A673 (cell line): ENCODE measurements around the gene MBIP.

Experiments
- EZH2 ChIP-seq: fragments of 200-600 bp; sonication (generic); IDR thresholded peaks from 2 replicates; pipeline ENCODE4 v1.6.1; 2017; ENCODE audit warnings: borderline replicate concordance, low read depth, mild to moderate bottlenecking, mixed read lengths, antibody characterized with exemption, low read length; ENCODE audit not compliant: poor library complexity, severe bottlenecking
- TF ChIP-seq, protein P1 (sequence below): fragments of 300-800, 200-600 bp; sonication (generic); conservative IDR thresholded peaks from 2 replicates; pipeline ENCODE4 v1.5.1; 2017; ENCODE audit warnings: low read depth, mild to moderate bottlenecking, antibody characterized with exemption, low read length, moderate library complexity, mixed read lengths

DNA sequence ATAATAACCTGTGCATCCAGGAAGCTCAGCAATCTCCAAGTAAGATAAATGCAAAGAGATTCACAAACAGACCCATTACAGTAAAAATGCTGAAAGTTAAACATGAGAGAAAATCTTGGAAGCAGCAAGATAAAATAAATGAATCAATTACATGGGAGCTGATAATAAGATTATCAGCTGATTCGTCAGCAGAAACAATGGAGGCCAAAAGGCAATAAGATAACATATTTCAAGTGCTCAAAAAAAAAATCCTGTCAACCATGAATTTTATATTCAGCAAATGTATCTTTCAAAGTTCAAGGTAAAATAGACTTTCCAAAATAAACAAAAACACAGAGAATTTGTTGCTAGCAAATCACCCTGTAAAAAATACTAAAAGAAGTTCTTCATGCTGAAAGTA is 36.4 kb upstream of the MBIP start:
- TF ChIP-seq, protein P1, sequence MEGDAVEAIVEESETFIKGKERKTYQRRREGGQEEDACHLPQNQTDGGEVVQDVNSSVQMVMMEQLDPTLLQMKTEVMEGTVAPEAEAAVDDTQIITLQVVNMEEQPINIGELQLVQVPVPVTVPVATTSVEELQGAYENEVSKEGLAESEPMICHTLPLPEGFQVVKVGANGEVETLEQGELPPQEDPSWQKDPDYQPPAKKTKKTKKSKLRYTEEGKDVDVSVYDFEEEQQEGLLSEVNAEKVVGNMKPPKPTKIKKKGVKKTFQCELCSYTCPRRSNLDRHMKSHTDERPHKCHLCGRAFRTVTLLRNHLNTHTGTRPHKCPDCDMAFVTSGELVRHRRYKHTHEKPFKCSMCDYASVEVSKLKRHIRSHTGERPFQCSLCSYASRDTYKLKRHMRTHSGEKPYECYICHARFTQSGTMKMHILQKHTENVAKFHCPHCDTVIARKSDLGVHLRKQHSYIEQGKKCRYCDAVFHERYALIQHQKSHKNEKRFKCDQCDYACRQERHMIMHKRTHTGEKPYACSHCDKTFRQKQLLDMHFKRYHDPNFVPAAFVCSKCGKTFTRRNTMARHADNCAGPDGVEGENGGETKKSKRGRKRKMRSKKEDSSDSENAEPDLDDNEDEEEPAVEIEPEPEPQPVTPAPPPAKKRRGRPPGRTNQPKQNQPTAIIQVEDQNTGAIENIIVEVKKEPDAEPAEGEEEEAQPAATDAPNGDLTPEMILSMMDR = no peak
- TF ChIP-seq EZH2 = no peak
